VCaP (cell line): ENCODE measurements around the gene TCF3.
"Not testable (repeated sequence)": the region's sequence is repeated elsewhere in the genome, so short reads cannot be mapped to it uniquely, and the experiment has no call there.

Source experiments
- H3K27ac ChIP-seq: fragments of 450-650 bp; 2 replicates; pipeline ENCODE4 v1.5.1; 2017
- TF ChIP-seq, protein P1 (sequence below): fragments of 450-650 bp; conservative IDR thresholded peaks from 2 replicates; pipeline ENCODE4 v1.5.1; 2017; ENCODE audit warnings: mild to moderate bottlenecking, moderate library complexity

Gene TCF3

DNA sequence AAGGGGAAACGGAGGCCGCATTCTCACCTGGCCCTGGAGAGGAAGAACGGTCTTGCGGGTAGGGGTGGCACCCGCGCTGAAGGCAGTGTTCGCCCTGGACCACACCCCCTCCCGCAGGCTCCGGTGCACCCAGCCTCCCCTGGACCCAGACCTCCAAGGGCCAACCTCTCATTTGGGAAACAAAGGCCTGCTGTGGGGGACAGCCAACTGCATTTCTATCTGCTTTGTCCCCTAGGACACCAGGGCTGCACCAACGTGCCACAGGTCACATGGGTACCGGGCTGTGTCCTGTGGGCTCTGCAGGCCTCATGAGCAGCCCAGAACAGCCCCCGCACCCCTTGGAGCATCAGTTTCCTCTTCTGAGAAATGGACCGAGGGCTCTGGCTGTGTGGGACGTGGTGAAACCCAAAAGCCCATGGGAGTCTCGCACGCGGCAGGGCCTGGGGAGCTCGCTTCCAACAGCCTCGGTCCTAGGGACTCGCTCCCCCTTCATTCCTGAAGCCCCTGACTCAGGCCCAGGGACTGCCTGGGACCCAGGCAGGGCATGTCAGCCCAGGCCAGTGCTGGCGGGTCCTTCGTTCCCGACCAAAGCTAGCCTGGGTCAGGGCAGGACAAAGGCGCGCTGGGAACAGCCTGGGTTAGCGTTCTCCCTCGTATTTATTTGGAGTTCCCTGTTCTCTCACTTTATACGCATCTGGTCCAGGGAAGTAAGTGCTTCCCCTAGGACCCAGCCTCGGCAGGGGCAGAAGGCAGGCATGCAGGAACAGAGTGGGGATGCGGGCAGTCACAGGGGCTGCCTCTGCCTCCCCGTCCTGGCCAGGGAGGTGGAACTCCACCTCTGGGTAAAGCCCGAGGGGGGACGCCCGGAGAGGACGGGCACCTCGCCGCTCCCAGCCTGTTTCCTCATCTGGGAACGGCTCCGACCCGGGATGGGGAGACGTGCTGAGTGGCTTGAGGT is 4.6 kb downstream of the TCF3 start:
- H3K27ac ChIP-seq, result no peak overlapping the region
- TF ChIP-seq, protein P1, sequence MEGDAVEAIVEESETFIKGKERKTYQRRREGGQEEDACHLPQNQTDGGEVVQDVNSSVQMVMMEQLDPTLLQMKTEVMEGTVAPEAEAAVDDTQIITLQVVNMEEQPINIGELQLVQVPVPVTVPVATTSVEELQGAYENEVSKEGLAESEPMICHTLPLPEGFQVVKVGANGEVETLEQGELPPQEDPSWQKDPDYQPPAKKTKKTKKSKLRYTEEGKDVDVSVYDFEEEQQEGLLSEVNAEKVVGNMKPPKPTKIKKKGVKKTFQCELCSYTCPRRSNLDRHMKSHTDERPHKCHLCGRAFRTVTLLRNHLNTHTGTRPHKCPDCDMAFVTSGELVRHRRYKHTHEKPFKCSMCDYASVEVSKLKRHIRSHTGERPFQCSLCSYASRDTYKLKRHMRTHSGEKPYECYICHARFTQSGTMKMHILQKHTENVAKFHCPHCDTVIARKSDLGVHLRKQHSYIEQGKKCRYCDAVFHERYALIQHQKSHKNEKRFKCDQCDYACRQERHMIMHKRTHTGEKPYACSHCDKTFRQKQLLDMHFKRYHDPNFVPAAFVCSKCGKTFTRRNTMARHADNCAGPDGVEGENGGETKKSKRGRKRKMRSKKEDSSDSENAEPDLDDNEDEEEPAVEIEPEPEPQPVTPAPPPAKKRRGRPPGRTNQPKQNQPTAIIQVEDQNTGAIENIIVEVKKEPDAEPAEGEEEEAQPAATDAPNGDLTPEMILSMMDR, result no peak

DNA sequence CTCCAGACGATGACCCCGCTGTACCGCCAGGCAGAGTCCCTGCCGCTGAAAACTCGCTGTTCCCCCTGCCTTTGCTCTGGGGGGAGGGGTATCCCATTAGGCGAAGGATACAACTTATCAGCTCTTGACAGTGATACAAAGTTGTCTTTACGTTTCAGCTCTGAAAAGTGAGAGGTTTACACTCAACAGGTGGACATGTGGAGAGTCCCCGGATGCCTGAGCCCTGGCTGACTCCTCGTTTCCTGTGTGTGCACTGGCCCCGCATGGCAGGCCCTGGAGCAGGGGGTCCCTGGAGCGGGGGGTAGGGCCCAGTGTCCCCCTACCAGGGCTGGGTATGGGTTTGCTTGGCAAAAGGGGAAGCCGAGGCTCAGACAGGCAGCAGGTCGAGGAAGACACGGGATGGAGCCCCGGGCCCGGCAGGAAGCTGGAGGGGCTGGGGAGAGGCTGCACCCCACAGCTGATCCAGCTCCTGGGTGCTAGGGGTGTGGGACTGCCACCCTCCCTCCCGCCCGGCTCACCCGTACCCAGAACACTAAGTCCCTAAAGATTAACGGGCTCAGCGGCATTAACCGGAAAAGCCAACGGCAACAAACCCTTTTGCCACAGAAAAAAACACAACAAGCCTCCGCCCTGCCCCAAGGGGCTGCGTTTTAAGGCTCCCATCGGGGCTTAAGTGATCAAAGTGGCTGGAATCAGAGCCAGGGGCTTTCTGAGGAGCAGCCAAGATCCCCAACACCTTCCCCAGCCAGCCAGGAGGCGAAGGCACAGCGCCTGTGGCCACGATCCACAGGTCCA is 5.6 kb downstream of the TCF3 start:
- TF ChIP-seq, protein P1, result no peak

DNA sequence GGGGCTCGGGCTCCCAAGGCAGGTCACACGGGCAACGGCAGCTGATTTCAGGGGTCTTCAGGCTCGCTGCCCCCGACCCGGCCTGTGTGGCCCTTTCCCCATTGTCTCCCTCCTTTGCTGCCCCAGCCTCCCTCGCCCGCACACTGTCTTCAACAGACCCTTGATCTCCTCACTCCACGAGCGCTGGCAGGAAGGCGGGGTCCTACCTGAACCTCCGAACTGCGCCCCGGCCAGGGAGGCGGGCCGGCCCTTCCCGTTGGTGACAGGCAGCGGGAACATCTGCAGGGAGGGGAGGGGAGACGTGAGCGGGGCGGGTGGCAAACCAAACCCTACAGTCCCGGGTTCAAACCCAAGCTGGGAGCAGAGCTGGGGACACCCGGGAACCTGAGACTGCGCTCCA is 6.3 kb downstream of the TCF3 start:
- TF ChIP-seq, protein P1, result no peak
- H3K27ac ChIP-seq, result no peak overlapping the region

More for the DNA sequence above, 5.6 kb downstream of the TCF3 start:
- H3K27ac ChIP-seq, result no peak overlapping the region

DNA sequence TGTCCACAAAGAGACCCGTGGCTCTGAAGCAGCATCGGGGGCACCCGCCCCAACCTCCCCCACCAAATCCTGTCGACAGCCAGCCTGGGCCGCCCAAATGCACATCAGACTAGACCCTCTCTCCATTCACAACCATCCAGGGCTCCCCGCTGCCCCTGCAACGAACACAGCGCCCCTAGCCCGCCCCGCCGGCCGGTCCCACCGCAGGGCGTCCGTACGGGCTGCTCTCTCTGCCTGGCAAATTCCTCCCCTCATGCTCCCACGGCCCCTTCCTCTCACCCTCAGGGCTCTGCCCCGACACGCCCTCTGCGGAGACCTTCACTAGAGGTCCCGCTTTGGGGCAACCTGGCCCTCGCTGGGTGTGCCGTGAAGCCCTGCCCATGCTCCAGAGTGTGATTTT is 7.1 kb downstream of the TCF3 start:
- H3K27ac ChIP-seq, result no peak overlapping the region
- TF ChIP-seq, protein P1, result no peak

DNA sequence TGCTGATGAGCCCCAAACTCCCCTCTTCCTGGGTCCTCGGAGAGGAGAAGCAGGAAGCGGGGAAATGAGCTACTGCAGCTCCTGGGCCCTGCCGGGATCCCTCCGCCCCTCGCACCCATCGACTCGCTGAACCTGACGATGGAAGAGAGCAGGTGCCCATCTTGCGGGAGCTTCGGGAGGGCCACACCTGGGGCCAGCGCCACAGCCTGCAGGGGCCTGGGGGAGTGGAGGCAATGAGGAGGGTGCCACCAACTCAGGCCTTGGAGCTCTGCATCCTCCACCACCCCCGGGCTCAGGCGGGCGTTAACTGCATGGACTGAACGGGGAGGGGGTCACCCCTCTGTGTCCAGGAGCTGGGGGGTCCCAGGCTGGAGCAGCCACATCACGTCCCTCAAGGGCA is 8.3 kb downstream of the TCF3 start:
- TF ChIP-seq, protein P1, result no peak

DNA sequence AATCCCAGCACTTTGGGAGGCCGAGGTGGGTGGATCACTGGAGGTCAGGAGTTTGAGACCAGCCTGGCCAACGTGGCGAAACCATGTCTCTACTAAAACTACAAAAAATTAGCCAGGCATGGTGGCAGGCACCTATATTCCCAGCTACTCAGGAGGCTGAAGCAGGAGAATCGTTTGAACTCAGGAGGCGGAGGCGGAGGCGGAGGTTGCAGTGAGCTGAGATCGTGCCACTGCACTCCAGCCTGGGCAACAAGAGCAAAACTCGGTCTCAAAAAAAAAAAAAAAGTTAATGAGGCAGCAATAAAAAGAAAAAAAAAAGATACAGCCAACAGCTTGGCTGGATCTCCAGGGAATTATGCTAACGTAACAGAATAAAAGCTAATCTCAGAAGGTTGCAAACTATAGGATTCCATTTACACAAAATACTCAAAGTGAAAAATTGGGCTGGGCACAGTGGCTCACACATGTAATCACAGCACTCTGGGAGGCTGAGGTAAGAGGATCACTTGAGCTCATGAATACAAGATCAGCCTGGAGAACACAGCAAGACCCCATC is 11.4 kb downstream of the TCF3 start:
- H3K27ac ChIP-seq, result not testable (repeated sequence)

More for the DNA sequence above, 8.3 kb downstream of the TCF3 start:
- no peak overlapping the region for H3K27ac ChIP-seq

DNA sequence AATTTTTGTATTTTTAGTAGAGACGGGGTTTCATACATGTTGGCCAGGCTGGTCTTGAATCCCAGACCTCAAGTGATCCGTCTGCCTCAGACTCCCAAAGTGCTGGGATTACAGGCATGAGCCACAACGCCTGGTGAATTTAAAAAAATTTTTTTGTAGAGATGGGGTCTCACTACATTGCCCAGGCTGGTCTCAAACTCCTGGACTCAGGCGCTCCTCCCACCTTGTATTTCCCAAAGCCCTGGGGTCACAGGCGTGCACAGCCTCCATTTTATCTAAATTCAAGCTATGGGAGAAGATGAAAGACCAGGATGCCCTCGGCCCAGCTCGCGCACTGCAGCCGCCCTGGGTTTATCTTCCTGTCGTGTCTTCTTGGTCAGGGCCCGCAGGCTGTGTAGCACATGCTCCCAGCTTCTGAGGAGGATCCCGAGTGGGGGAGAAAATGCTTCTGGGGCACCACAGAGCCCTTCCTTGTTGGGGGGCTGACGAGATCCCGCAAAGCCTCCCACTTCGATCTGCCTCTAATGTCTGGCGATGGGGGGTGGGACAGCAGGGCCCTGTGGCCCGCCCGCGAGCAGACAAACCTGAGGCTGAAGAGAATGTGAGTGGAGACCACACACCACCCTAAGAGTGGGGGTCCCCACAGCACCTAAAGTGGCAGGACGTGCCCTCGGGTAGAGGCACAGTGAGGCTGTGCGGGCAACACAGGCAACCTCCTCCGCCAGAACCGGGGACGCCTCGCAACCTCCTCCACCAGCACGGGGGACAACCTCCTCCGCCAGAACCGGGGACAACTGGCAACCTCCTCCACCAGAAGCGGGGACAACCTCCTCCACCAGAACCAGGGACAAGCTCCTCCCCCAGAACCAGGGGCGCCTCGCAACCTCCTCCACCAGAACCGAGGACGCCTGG is 15.8 kb downstream of the TCF3 start:
- TF ChIP-seq, protein P1, result no peak
- H3K27ac ChIP-seq, result no peak overlapping the region
